ENCODE measurements around the gene ARL2. TPM values are rescaled to one million over a fixed set of nuclear protein-coding genes. Genes with fewer than 3 reads are reported as not detected.

ARL2 gene
- polyA plus RNA-seq, 1 experiment = 141 TPM

DNA sequence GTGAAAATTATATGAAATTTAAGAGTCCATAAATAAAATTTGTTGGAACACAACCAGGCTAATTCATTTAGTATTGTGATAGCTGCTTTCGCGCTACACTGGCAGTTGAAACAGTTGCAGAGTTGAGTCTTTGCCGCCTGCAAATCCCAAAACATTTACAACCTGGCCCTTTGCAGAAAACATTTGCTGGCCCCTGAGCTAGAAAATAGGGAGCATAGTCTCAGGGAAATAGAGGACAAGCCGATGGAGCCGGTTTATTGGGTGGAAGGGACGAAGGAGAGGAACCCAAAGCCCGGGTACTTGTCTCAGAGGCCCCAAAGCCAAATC is 26.5 kb downstream of the ARL2 start:
- POLR2A ChIA-PET = no interaction called here
- H3K4me3 ChIP-seq (ENCODE audit: low read depth, low read length) = peak overlapping the region; percentile 68
- TF ChIP-seq CTCF (IDR thresholded peaks at IDR 0.05; ENCODE audit: insufficient read depth, low read depth, low read length) = no peak
- DNase-seq (ENCODE audit: low read depth) = no peak
- CTCF ChIA-PET = interaction anchor here (0.7 to 1.0 kb wide), 4 partner anchors 11 to 122 kb away, joined by 3 read pairs; no protein-coding TSS in a partner anchor
- no peaks in the 10 kb centered on the region for H3K27me3 ChIP-seq (ENCODE audit: control insufficient read depth, insufficient read depth, low read length)
- H3K36me3 ChIP-seq (ENCODE audit: control insufficient read depth, insufficient read depth, low read length) = peaks cover 20% of the 10 kb centered on the region

DNA sequence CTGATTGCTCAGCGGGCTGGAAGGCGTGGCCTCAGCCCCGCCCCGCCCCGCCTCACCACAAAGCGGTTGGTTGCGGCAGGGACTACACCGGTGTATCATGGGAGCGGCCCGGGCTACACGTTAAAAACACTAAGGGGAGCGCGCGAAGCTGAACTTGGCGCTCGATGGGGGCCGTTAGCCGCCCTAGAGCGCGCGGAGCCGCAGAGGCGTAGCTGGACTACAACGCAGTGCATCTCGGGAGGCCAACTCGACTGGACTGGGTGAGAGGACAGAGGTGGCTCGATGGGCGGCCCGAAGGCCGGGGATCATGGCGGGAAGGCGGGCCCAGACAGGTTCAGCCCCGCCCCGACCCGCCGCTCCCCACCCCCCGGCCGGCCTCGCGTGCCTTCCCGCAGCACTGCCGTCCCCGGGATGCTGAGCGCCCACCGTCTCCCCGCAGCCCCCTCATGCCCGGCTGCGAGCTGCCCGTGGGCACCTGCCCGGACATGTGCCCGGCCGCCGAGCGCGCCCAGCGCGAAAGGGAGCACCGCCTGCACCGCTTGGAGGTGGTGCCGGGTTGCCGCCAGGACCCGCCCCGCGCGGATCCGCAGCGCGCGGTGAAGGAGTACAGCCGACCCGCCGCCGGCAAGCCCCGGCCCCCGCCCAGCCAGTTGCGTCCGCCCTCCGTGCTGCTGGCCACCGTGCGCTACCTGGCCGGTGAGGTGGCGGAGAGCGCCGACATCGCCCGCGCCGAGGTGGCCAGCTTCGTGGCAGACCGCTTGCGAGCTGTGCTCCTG is 27.1 kb downstream of the ARL2 start, which contains the start of gene SAC3D1:
Gene SAC3D1 (plus strand): TSS at position 364 of the 776 bp plus-strand sequence. CDS start 83 bp downstream, at position 447.
- Histone ChIP-seq H3K4me3 (ENCODE audit: low read depth, low read length) (peak within 1 kb of the TSS; percentile 68), H3K27me3 (ENCODE audit: control insufficient read depth, insufficient read depth, low read length) (no peaks in the 10 kb centered on the region), H3K36me3 (ENCODE audit: control insufficient read depth, insufficient read depth, low read length) (peaks cover 15% of the 10 kb centered on the region)
- peak; percentile 81 for DNase-seq (ENCODE audit: low read depth)
- TF ChIP-seq CTCF (IDR thresholded peaks at IDR 0.05; ENCODE audit: insufficient read depth, low read depth, low read length) = no peak
- POLR2A ChIA-PET = no interaction called here
- CTCF ChIA-PET = interaction anchor here (0.7 to 1.3 kb wide), 5 partner anchors 12 to 123 kb away, joined by 3 read pairs; partner anchors contain the start of gene ZNHIT2

GRCh38 chr11:65042891-65043290 is 28.9 kb downstream of the ARL2 start:
- peaks cover 15% of the 10 kb centered on the region for H3K36me3 ChIP-seq (ENCODE audit: control insufficient read depth, insufficient read depth, low read length)
- no peak for TF ChIP-seq CTCF (IDR thresholded peaks at IDR 0.05; ENCODE audit: insufficient read depth, low read depth, low read length)
- no peak for DNase-seq (ENCODE audit: low read depth)

DNA sequence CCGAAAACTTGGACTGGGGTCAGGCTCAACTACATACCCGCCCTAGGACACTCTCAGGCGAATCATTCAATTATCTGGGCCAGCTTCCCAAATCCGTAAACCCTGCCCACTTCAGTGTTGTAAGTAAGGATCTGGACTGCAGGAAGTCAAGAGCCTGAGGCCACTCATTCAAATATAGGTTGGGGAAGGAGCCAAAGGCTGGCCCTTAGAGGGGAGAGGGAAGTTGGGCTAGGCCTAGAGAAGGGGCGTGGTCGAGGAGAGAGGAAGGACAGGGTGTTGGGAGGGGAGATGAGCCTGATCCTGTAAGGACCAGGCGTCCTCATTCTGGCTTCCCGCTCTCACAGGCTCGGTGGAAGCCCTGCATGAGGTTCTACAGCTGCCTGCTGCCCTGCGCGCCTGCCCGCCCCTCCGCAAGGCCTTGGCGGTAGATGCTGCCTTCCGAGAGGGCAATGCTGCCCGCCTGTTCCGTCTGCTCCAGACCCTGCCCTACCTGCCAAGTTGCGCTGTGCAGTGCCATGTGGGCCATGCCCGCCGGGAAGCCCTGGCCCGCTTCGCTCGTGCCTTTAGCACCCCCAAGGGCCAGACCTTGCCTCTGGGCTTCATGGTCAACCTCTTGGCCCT is 30.0 kb downstream of the ARL2 start:
- CTCF ChIA-PET = interaction anchor here (0.6 kb wide), 1 partner anchor 32 kb away, joined by 3 read pairs; no protein-coding TSS in a partner anchor
- POLR2A ChIA-PET = interaction anchor here (0.5 kb wide), 1 partner anchor 464 kb away, joined by 3 read pairs; no protein-coding TSS in a partner anchor
- no peak for TF ChIP-seq CTCF (IDR thresholded peaks at IDR 0.05; ENCODE audit: insufficient read depth, low read depth, low read length)
- Histone ChIP-seq H3K4me3 (ENCODE audit: low read depth, low read length) (no peak overlapping the region), H3K36me3 (ENCODE audit: control insufficient read depth, insufficient read depth, low read length) (peaks cover 9% of the 10 kb centered on the region), H3K27me3 (ENCODE audit: control insufficient read depth, insufficient read depth, low read length) (no peaks in the 10 kb centered on the region)
- peak; percentile 29 for DNase-seq (ENCODE audit: low read depth)

More at GRCh38 chr11:65042891-65043290, 28.9 kb downstream of the ARL2 start:
- CTCF ChIA-PET = no interaction called here
- no peak overlapping the region for H3K4me3 ChIP-seq (ENCODE audit: low read depth, low read length)
- H3K27me3 ChIP-seq (ENCODE audit: control insufficient read depth, insufficient read depth, low read length) = no peaks in the 10 kb centered on the region
- POLR2A ChIA-PET = no interaction called here

GRCh38 chr11:65045061-65045460 is 31.1 kb downstream of the ARL2 start:
- Histone ChIP-seq H3K36me3 (ENCODE audit: control insufficient read depth, insufficient read depth, low read length) (peaks cover 7% of the 10 kb centered on the region), H3K4me3 (ENCODE audit: low read depth, low read length) (no peak overlapping the region), H3K27me3 (ENCODE audit: control insufficient read depth, insufficient read depth, low read length) (no peaks in the 10 kb centered on the region)
- TF ChIP-seq CTCF (IDR thresholded peaks at IDR 0.05; ENCODE audit: insufficient read depth, low read depth, low read length) = no peak
- ChIA-PET CTCF (interaction anchor here (0.9 kb wide), 1 partner anchor 31 kb away, joined by 3 read pairs; no protein-coding TSS in a partner anchor), POLR2A (no interaction called here)
- no peak for DNase-seq (ENCODE audit: low read depth)

Data from BJ (cell line).